GM18907 (cell line): ENCODE data around the gene FDXACB1.

ENCODE experiments used
- ATAC-seq: cut with Tn5 transposase; IDR thresholded peaks from one replicate; pipeline ENCODE4 v1.9.1; 2021; ENCODE audit warnings: mild to moderate bottlenecking, moderate library complexity; ENCODE audit not compliant: unreplicated experiment

FDXACB1 gene, protein sequence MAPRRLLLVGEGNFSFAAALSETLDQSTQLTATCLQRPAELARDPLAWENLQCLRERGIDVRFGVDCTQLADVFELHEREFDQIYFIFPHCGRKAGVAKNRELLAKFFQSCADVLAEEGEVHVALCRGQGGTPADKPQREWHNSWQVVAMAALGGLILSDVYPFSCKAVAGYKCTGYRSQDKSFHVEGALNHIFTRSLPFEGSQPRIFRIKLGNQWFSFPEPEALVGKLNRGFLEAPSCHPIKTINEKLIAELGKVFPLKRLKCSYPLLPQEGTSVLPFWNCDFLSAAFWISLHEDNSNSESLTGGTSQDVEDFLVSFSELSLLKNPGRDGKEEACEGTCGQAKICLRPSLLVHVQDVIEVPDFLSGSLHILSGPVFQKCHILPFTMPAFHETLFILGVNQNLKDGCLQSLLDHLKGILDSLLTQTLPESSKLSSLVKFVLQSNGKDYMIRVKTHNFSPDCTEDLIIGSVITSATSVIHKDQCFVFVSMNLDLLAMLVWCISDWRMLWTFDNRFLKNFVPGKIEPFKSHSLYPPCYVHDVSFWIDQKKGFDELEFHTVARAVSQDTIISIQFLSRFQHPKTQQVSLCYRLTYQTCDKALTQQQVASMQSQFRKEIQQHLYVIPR

DNA sequence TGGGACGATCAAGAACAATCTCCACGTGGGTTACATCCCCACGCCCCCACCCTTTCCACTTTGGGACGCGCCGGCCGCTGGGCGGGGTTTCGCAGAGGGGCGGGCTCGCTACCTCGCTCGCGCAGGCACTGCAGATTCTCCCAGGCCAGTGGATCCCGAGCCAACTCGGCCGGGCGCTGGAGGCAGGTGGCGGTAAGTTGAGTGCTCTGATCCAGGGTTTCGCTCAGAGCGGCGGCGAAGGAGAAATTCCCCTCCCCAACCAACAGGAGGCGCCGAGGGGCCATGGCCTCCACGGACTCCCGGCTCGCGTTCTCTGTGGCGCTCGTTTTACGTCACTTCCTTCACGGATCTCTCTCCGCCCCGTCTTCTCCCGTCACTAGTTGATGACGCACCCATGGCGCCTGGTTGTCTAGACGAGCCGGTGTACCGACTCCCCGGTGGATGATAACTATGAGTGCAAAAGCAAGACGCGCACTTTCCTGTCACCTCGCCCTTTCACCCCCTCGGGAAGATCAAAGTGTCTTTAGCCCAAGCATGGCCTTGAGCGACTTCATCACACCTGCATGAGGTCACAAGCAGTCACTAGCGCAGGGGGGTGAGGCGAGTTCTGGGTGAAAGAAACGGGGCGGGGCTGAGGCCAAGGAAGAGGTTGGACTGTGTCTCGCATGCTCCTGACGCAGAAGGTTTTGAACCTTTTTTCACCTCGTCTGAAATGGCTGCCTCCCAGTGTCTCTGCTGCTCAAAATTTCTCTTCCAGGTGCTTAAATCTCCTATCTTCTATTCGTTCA lies at the start of gene FDXACB1, which contains the start of gene CFAP68:
Gene FDXACB1, minus strand, starts transcription at position 317 of the 788 bp plus-strand sequence. Its CDS starts 33 bp downstream, at position 284.
Gene CFAP68, plus strand, starts transcription at position 693 of the 788 bp plus-strand sequence. Its CDS starts 20 bp downstream, at position 713.
- ATAC-seq, result peak; percentile 90

DNA sequence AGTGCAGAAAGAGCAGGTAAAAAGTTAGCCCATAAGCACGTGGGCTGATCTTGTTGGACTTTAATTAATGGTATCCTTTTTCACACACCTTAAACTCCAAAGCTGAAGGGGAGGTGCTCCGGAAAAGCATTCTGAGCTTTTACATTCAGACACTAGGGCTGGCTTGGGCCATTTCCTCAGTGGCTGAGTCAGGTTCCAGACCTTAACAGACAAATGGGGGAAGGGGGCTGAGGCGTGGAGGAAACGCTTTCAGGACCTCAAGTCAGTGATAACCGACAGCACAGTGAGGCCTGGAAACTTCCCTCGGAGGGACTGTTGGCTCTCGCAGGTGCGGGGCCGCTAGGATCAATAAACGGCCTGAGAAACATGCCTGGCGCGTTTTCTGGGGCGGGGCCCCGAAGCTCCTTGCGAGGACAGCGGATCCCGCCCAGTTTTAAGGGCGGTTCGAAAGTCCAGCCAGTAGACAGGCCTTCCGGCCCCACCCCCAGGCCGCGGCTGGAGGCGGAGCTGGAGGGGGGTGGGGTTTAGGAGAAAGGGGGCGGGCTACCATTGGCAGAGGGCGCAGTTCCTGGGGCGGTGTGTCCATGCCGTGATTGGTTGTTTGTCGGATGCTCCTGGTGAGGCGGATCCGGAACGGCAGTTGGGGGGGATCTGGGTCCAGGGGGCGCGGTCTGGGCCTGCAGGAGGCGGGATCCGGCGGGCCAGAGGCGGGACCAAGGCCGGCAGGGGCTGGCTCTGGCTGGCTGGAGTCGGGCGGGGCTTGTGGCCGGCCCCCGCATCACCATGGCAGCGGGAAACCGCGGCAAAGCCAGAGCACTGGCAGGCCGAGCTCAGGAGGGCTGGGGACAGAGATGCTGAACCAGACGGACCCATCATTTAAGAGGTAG lies 47.8 kb upstream of the FDXACB1 start:
- ATAC-seq, result peak; percentile 91

DNA sequence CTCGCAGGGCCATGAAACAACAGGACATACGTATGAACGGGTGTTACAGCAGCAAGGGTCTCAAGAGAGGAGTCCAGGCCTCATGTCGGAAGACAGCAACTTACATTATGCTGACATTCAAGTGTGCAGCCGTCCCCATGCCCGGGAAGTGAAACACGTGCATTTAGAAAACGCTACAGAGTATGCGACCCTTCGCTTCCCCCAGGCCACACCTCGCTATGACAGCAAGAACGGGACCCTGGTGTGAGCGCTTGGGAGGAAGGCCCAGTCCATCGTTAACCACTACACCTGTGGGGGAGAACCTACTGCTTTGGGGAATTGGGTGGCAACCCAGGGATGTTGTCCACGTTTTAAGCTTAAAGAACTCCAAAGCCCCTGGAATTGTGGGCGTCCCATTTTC lies 47.0 kb upstream of the FDXACB1 start:
- ATAC-seq, result no peak

DNA sequence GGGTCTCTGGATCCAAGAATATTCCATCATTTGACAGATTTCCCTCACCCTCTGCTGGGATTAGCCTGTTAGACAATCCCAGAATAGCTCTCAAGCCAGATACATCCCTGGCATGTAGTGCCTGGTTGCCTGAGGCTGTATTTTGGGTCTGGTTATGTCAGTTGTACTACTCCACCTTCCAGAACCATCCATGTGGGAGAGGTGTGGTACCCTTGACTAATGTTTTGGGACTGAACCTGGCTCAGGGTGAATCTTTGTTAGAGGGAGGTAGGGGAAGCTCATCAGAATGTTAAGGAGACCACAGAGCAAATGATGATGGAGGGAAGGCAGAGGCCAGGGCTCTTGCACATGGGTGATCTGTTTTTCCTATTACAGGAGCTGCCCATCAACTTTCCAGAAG lies 45.0 kb upstream of the FDXACB1 start:
- no peak for ATAC-seq

DNA sequence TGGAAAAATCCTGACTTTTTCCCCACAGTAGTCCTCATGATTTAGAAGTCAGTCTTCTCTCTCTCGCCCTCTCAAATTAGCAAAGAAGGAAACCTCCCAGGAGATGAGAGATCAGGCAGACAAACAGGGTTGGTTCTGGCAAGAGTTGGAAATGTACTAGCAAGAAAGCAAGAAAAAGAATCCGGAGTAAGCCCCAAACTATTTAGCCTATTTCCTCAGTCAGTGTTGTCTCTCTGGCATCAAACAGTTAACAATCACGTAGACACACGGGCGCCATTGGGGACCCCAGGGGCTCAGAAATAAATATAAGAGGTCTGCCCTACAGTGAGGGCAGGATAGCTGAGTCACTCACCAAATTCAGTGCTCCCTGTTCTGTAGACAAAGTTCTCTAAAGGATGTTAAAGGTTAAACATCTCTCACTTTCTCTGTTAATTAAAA lies 44.4 kb upstream of the FDXACB1 start:
- ATAC-seq, result no peak

DNA sequence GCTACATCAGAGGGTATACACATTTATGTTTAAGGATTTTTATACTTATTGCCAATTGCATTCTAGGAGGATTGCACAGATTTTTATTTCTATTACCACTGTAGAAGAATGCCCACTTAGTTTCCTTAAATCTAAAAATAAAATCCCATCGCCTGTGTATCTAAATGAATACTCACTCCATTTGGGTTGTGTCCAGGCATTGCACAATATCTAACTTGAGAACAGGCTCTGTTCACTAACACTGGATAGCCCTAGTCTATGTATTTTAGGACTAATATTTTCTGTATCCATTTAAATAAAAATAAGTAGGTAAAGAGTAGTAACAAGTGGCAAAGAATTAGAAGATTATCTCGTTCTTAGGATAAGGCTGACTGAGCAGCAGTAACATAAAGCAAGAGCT lies 43.8 kb upstream of the FDXACB1 start:
- ATAC-seq, result no peak

DNA sequence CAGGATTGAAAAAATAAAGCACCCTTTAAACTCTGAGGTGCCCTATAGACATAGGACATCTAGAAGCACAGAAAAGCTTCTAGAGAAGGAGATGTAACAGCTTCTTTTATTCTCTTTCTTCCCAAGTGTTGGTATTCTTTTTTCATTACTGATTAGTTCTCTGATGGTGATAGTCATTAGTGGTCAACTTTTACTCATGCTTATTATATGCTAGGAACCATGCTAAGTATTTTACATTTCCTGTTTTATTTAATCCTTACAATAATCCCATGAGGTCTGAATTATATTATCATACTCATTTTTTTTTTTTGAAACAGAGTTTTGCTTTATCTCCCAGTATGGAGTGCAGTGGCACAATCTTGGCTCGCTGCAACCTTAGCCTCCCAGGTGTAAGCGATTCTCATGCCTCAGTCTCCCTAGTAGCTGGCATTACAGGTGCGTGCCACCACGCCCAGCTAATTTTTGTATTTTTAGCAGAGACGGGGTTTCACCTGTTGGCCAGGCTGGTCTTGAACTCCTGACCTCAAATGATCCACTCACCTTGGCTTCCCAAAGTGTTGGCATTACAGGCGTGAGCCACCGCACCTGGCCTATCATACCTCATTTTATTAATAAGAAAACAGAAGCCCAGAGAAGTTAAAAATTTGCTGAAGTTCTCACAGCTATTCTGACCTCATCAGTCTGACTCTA lies 42.7 kb upstream of the FDXACB1 start:
- ATAC-seq, result no peak

DNA sequence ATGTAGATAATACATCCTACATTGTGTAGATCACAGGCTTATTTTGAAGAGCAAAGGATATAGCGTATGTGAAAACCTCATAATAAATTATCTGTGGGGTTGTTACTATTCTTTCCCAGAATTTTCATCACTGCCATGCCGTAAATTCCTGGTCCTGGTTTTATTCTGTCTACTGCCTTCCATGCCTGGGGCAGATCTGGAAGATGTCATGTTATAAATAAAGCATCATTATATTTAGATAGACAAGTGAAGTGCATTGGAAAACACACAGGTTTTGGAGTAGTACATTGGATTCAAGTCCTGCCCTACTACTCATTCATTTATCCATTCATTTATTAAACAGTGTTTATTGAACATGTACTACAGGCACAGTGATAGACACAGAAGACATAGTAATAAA lies 41.9 kb upstream of the FDXACB1 start:
- no peak for ATAC-seq

DNA sequence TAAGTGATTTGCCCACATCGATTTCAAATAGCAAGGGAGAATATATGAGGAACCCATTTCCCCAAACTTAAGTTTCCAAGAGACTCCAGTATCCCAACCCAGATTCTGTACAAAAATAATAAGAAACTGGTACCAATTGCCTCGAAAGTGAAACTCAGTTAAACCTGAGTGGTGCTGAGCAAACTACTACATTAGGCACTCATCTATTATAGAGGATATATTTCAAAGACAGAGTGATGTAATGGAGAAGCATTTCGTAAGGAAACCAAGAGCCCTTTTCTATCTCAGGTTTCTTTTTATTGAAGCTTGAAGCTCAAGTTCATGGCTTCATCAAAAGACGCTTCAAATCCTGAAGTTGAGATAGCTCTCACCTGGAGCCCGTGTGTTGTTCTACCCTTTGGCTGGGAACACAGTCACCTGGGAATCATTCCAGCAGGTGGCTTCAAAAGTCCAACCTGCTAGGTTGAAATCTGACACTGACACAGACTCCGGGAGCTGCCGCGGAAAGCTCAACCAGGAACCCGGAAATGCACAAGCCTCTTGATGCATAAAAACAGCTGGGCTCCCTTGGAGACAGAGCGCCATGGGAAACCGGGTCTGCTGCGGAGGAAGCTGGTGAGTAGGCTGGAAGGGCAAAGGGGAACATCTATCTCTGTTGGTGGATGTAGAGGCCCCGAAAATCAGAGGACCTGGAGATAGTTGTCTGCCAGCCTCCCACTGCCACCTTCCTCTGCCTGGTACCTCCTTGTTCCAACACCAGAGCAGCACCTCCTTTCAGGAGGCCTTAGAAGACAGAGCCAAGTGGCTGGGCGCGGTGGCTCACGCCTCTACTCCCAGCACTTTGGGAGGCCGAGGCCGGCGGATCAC lies 39.7 kb upstream of the FDXACB1 start, which contains the start of gene C11orf52:
Gene C11orf52, plus strand, starts transcription at position 524 of the 867 bp plus-strand sequence. Its CDS starts 60 bp downstream, at position 584.
- no peak for ATAC-seq

DNA sequence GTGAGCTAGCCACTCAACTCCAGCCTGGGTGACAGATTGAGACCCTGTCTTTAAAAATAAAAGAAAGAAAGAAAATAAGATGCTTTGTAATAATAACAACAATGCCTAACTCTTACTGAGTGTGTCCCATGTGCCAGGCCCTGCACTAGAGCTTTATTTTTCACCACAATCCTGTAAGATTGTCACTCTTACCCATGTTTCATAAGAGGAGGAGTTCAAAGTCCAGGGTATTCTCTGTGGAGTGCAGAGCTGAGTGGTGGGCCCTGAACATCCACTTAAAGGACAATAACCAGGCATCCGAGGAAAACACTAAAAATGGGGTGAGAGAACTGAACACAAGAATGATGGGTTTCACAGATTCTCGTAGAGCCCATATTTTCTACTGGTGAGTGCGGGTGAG lies 38.8 kb upstream of the FDXACB1 start:
- ATAC-seq, result no peak

DNA sequence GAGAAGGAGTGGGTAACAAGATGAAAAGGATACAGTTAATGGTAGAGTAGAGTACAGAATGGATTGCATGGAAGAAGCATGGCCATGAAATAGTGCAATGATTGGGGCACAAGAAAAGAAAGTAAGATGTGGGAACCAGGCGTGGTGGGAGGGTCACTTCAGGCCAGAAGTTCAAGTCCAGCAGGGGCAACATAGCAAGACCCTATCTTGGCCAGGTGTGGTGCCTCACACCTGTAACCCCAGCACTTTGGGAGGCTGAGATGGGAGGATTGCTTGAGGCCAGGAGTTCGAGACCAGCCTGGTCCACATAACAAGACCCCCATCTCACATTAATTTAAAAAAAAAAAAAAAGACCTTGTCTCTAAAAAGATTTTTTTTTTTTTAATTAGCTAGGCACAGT lies 38.3 kb upstream of the FDXACB1 start:
- ATAC-seq, result no peak

DNA sequence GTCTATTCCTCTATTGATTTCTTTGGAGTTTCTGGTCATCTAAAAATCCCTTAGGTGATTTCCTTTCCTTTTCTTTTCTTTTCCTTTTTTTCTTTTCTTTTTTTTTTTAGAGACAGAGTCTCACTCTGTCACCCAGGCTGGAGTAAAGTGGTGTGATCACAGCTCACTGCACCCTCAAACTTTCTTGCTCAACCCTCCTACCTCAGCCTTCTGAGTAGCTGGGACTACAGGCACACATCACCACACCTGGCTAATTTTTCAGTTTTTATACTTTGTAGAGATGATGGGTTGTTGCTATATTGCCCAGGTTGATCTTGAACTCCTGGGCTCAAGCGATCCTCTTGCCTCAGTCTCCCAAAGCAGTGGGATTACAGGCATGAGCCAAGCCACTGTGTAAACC lies 37.8 kb upstream of the FDXACB1 start:
- ATAC-seq, result no peak

DNA sequence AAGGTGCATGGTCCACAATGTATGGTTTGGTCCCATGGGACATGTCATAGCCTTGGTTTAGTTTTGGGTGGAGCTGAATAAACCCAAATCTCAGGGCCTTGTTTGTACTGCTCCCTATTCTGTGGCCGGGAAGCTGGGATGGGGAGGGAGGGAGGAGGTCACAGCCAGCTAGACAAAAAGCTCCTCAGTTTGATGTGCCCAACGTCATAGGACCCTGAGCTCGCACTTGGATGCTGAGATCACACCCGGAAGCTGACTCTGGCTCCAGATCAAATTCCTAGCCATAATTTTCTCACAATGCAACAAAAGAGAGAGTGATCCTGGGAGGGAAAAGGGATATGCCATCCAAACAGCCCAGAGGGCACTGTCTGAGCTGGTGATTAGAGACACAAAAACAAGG lies 35.0 kb upstream of the FDXACB1 start:
- ATAC-seq, result no peak

DNA sequence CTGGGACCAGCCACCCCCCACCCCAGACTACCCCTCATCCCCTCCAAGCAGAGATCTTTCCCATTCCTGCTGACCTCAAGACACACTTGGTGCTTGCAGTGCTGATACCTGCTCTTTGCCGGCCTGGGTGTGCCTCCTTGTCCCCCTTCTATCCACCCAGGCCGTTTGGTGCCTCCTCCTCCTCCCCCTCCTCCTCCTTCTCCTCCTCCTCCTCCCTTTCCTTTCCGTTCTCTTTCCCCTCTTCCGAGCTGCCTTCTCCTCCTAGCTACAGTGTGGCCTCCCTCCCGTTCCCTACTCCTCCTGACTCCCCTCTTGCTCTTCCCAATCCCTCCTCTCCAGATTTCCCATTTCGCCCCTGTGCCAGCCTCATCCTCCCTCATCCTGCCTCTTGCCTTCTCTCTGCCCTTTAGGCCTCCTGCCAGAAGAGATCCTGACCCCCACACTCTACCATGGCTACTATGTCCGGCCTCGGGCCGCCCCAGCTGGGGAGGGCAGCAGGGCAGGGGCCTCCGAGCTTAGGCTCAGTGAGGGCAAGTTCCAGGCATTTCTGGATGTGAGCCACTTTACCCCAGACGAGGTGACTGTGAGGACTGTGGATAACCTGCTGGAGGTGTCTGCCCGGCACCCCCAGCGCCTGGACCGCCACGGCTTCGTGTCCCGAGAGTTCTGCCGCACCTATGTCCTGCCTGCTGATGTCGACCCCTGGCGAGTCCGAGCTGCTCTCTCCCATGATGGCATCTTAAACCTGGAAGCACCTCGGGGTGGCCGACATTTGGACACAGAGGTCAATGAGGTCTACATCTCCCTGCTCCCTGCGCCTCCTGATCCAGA lies 34.3 kb upstream of the FDXACB1 start:
- ATAC-seq, result no peak

DNA sequence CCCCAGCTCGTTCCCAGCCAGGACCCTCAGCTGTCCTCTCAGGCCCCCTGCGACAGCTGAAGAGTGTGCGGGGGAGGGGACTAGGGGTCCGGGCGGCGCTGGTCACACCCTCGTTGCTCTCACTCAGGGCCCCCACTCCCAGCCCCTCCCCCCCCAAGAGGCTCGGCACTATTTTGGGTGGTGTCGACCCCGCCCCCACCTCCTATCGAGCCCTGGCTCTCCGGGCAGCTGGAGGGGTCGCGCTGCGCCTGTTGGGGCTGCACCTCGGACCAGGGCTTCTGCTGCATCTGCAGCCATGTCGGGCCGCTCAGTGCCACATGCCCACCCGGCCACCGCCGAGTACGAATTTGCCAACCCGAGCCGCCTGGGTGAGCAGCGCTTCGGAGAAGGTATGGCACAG lies 33.6 kb upstream of the FDXACB1 start, which contains the start of gene HSPB2:
Gene HSPB2, plus strand, starts transcription at position 200 of the 400 bp plus-strand sequence. Its CDS starts 96 bp downstream, at position 296.
- no peak for ATAC-seq

DNA sequence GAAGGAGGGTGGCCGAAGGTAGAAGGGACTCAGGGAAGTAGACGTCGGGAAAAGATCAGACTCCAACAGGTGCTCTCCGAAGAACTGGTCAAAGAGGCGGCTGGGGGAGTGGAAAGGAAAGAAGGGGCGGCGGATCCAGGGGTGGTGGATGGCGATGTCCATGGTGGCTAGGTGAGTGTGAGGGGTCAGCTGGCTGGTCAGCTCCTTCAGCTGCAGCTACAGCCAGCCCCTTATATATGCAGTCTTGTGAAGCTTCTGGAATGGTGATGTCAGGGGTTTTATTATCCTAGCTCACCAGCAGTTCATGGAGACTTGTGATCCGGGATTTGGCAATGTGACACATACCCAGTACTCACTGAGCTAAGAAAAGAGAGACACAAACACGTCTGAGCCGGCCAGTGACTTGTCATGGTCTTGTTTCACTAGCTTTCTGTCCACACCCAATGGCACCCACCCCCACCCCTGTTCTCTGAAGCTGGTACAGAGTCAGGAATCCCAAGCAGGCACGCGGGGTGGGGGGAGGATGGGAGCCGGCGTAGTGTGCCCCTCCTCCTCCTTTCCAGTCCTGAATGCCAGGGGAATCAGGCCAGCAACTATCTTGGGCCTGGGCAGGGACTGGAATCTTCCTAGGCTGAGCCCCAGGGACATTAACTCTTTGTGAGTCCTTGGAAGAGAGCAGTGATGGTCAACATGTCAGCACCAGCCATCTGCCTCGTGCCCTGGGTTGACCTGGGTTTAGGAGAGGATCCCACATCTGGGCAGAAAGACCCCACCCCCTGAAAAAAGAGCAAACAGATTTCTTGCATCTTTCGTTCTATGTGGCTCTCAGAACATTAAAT lies 32.8 kb upstream of the FDXACB1 start, which contains the start of gene CRYAB:
Gene CRYAB, minus strand, starts transcription at position 208 of the 839 bp plus-strand sequence. Its CDS starts 46 bp downstream, at position 162.
- ATAC-seq, result no peak
